Esophagus muscularis mucosa (tissue), 3 donors: ENCODE data around the gene OR10J4.

ENCODE experiments used
- POLR2A ChIP-seq: fragments of 450-650 bp; IDR thresholded peaks from one replicate; pipeline ENCODE4 v1.6.1; 2017; ENCODE audit warnings: antibody characterized with exemption, moderate library complexity, mild to moderate bottlenecking, low read depth
- TF ChIP-seq, protein P1 (sequence below), 3 experiments: fragments of 200-600 bp in 2 of 3; fragments of 450-650 bp in 1 of 3; sonication (generic) in 2 of 3; IDR thresholded peaks; one replicate each; pipeline ENCODE4 v1.5.1; 2017 to 2019; ENCODE audit warnings: antibody characterized with exemption in 3 of 3, mild to moderate bottlenecking in 2 of 3, moderate library complexity in 1 of 3

DNA sequence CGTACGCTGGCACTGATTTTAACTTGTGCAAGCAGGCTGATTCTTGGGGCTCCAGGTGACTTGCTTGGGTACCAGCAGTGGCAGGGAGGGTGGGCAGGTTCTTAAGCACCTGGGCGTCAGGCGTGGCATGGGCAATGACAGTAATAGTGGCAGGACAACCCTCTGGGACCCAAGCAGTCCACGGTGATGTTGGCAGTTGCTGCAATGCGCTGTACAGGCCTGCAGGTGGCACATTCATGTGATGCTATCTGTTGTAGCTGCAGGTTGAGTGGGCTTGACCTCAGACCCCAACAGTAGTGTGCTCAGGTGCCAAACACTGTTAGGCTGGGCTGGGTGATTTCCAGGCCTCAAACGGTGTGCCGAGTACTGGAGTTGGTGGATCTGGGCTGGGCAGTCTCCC, 10.2 kb upstream of the OR10J4 start:
- TF ChIP-seq, protein P1, sequence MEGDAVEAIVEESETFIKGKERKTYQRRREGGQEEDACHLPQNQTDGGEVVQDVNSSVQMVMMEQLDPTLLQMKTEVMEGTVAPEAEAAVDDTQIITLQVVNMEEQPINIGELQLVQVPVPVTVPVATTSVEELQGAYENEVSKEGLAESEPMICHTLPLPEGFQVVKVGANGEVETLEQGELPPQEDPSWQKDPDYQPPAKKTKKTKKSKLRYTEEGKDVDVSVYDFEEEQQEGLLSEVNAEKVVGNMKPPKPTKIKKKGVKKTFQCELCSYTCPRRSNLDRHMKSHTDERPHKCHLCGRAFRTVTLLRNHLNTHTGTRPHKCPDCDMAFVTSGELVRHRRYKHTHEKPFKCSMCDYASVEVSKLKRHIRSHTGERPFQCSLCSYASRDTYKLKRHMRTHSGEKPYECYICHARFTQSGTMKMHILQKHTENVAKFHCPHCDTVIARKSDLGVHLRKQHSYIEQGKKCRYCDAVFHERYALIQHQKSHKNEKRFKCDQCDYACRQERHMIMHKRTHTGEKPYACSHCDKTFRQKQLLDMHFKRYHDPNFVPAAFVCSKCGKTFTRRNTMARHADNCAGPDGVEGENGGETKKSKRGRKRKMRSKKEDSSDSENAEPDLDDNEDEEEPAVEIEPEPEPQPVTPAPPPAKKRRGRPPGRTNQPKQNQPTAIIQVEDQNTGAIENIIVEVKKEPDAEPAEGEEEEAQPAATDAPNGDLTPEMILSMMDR (IDR thresholded peaks at IDR 0.05), result no peak
- TF ChIP-seq POLR2A, result no peak
